GM21515 (cell line): ENCODE measurements around the gene ZNF432.
"Not testable (repeated sequence)": the region's sequence is repeated elsewhere in the genome, so short reads cannot be mapped to it uniquely, and the experiment has no call there.

Source experiments
- ATAC-seq: cut with Tn5 transposase; IDR thresholded peaks from one replicate; pipeline ENCODE4 v1.9.1; 2021; ENCODE audit not compliant: unreplicated experiment

The ZNF432 gene

GRCh38 chr19:52048555-52049501 lies at the start of gene ZNF432:
Gene ZNF432 (minus strand): TSS chr19:52048838. CDS start chr19:52046868, 1,970 bp downstream.
- peak; percentile 84 for ATAC-seq

DNA sequence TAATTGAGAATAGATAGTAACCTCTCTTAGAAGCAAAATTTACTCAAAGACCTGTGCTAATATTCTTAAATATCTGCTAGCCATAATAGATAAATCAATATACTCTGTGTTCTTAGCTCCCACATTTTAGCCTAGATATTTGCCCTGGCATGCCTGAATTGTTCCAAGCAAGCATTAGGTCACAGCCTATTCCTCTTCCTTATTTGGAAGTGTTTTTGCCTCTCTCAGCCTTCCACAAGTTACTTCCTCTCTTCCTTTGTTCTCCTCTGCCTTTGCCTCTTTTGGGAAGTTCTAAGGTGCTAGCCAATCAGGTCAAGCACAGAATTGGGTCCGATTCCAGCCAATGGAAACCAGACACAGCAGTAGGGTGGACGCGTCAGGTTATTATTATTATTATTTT lies 47.8 kb upstream of the ZNF432 start:
- not testable (repeated sequence) for ATAC-seq

- ATAC-seq = peak; percentile 95
Measured at GRCh38 chr19:52095172-52096014, 46.8 kb upstream of the ZNF432 start, which contains the start of gene ZNF841. Gene ZNF841 (minus strand): TSS chr19:52095765. CDS start chr19:52084801, 10,964 bp downstream.

GRCh38 chr19:52094526-52095130 lies 46.0 kb upstream of the ZNF432 start:
- ATAC-seq = no peak

GRCh38 chr19:52086481-52086880 lies 37.8 kb upstream of the ZNF432 start:
- ATAC-seq = no peak

DNA sequence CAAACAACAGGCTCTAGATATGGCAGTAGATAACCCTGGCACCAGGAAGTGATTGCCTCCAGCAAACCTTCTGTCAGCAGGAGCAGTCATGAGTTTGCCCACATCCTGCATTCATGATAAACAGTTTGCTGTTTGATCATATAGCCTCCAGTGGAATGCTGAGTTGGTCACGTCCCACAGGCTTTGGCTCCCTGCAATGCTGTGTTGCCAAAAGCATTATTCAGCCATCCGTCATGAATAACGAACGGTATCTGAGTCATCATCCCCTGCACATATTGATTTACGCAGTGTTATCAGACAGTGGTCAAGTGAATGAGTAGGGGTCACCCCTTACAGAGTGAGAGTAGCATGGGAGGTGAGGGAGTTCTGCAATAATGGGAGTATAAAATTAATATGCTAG lies 21.9 kb upstream of the ZNF432 start:
- ATAC-seq = no peak

DNA sequence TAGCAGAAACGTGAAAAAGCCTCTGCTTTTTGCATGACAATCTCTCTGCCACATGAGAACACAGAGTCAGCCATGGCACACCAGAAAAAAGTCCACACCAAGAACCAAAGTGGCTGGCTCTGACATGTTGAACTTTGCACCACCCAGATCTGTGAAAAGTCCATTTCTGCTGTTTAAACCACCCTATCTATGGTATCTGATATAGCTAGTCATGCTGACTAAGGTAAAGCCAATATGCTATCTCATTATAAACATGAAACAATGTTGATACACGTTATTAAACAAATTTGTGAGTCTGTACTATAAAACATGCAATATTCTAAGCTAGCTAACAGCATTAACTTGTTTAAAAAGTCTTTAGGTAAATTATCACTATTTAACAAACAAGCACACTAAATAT lies 21.0 kb upstream of the ZNF432 start:
- ATAC-seq = no peak

DNA sequence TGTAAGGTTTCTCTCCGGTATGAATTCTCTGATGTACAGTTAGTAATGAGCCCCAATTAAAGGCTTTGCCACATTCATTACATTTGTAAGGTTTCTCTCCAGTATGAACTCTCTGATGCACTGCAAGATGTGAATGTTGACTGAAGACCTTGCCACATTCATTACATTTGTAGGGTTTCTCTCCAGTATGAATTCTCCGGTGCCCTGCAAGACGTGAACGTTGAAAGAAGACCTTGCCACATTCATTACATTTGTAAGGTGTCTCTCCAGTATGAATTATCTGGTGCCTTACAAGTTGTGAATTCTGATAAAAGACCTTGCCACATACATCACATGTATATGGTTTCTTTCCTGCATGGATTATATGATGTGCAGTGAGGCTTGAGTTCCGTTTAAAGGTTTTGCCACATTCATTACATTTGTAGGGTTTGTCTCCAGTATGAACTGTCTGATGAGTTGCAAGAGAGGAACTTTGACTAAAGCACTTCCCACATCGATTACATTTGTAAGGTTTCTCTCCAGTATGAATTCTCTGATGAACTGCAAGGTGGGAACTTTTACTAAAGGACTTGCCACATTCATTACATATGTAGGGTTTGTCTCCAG lies 17.7 kb upstream of the ZNF432 start:
- ATAC-seq = no peak

DNA sequence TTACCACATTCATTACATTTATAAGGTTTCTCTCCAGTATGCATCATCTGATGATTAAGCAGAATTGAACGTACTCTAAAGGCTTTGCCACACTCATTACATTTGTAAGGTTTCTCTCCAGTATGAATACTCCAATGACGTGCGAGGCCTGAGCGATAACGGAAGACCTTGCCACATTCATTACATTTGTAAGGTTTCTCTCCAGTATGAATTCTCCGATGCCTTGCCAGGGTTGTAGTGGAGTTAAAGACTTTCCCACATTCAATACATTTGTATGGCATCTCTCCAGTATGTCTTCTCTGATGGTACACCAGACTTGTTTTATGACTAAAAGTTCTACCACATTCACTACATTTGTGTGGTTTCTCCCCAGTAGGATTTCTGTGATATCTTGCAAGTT lies 16.8 kb upstream of the ZNF432 start:
- ATAC-seq = no peak

GRCh38 chr19:52056480-52056879 lies 7.8 kb upstream of the ZNF432 start:
- not testable (repeated sequence) for ATAC-seq

- ATAC-seq = not testable (repeated sequence)
Measured at GRCh38 chr19:52051736-52052135, 3.1 kb upstream of the ZNF432 start.

DNA sequence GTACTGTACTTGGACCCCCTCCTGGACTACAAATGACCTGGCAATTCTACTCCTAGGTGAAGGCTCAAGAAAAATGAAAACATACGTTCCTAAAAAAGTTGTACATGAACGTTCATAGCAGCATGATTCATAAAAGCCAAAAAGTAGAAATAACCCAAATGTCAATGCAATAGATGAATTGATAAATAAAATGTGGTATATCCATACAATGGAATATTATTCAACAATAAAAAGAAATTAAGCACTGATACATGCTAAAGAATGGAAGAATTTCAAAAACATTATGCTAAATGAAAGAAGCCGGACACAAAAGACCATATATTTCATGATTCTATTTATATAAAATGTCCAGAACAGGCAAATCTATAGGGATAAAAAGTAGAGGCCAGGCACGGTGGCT lies 9.5 kb downstream of the ZNF432 start:
- no peak for ATAC-seq

- ATAC-seq = no peak
Measured at GRCh38 chr19:52034051-52034728, 14.4 kb downstream of the ZNF432 start.

- ATAC-seq = peak; percentile 25
Measured at GRCh38 chr19:52028780-52029123, 19.9 kb downstream of the ZNF432 start.

- peak; percentile 92 for ATAC-seq
Measured at GRCh38 chr19:52028027-52028779, 20.4 kb downstream of the ZNF432 start, which contains the start of gene ZNF614. Gene ZNF614 (minus strand): TSS chr19:52028379. CDS start chr19:52025745, 2,634 bp downstream.

- not testable (repeated sequence) for ATAC-seq
Measured at GRCh38 chr19:52026255-52026990, 22.2 kb downstream of the ZNF432 start.

- not testable (repeated sequence) for ATAC-seq
Measured at GRCh38 chr19:52024478-52024877, 24.2 kb downstream of the ZNF432 start.

GRCh38 chr19:52022193-52022592 lies 26.4 kb downstream of the ZNF432 start:
- ATAC-seq = no peak

DNA sequence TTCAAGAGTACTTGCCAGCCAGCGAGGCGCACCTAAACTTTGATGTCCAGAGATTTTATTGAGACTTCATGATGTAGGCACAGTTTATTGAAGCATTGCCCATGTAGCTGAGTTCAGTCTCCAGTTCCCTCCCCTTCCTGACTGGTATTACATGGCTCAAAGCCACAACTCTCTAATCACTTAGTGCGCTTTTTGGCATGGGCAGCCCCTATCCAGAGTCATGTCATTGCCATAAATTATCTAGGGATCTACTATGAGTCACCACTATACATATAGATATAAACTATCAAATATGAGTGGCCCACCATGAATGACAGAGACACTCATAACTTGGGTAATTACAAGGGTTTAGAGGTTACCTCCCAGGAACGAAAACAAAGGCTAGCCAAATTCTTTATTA lies 28.1 kb downstream of the ZNF432 start:
- no peak for ATAC-seq
